Tongue (tissue), 2 donors: ENCODE results near the gene ME3. TPM values are rescaled to one million over a fixed set of nuclear protein-coding genes. Genes with fewer than 3 reads are reported as not detected.

Experiments
- DNase-seq: peaks from one replicate; pipeline ENCODE4 v3.0.0-alpha.2; 2015
- total RNA-seq: library from RNA; depleted of rRNA; stranded (reverse); fragments of >200 nt; gene quantifications from one replicate; pipeline ENCODE4 v1.2.3, GENCODE V29; 2014

The ME3 gene
- total RNA-seq, 1 donor from 2014 or later, result 18.2 TPM

DNA sequence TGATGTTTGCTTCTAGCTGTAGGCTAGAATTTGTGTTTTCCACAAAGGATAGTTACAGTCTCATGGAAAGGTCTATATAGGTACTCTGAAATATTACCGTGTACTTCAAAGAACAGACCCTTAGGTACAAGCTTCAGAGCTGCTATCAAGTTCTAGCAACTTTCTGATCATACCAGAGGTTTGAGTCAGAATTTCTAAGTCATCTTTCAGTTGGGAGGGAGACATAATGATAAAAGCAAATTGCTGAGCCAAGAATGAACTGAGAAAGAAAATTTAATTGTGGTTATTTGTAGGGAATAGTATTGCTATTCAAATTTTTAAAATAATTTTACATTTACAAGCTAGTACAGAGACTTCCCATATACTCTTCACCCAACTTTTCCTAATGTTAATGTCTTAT is 19.9 kb upstream of the ME3 start:
- no peak for DNase-seq

DNA sequence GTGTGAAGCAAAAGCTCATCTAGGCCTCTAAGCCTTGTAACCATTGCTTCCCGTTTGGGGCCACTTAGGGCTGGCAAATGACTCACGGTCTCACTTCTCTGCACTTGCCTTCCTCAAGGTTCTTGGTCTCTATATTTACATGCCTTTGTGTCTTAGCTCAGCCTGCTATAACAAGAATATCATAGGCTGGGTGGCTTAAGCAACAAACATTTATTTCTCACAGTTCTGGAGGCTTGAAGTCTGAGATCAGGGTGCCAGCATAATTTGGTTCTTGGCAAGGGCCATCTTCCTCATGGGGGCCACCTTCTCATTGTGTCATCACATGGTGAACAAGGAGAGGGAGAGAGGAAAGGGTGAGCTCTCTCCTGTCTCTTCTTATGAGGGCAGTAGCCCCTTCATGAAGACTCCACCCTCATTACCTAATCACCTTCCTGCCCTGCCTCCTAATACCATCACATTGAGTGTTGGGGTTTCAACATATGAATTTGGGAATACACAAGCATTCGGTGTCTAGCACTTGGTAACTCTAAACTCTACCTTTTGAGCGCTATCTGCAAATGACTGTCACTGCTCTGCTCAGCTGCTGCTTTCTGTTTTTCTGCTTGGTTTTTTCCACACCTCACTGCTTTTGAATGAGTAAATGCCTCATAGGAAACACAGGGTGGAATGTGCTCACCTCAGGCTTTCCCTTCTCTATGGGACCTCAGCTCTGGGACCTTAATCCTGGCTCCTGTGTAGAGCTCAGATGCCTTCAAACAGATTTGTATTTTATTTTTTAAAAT is 16.2 kb upstream of the ME3 start:
- DNase-seq, result no peak

DNA sequence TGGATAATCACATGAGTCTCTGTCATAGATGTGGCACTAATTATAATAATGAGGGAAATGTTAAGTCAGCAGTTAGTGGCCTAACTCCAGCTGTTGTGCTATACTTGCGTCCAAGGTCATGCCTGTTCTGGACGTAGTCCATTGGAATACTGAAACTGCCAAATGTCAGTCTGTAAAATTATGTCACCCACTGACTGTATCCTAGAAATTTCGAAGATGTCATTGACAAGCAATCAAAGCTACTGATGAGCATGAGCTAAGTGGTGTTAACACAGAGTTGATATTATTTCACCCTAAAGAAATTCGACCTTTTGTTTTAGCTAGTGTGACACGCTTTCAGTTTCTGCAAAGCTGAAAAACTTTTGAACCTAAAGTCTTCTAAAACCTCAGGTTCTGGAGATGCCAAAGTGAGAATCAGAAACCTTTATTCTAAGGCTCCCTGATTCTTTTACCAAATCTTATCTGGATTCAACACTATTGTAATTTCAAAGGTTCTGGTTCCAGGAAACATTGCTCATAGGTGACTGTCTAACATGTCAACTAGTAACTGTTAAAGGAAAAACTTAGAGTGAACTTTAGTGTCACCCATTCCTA is 14.9 kb upstream of the ME3 start:
- no peak for DNase-seq

DNA sequence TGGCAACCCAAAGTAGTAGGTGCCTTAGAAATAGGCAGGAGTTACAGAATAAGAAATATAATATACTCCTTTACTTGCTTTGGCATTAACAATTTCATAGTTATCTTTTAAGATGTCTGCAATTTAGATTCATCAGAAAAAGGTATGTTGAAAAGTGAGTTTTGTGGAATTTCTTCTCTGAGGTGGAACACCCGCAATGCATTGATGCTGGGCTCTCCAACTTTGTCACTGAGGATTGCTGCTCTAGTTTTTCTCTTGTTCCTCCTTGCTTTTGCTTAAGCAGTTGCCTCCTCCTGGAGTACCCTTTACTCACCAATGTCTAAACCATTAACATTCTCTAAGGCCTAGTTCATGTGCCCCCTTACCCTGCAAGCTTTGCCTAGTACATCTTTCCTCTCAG is 14.1 kb upstream of the ME3 start:
- no peak for DNase-seq

DNA sequence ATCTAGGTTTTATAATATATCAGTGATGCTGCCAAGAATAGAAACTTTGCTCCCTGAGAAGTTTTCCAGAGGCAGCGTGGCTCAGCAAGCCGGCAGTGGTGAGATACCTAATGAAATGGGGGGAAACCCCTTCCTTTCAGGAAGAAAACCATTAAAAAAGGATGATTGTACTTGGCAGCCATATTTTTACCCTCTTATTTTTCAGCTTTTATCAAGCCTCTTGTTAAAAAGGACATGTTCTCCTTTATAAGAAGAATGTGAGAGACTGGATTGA is 9.0 kb upstream of the ME3 start:
- peak; percentile 41 for DNase-seq

DNA sequence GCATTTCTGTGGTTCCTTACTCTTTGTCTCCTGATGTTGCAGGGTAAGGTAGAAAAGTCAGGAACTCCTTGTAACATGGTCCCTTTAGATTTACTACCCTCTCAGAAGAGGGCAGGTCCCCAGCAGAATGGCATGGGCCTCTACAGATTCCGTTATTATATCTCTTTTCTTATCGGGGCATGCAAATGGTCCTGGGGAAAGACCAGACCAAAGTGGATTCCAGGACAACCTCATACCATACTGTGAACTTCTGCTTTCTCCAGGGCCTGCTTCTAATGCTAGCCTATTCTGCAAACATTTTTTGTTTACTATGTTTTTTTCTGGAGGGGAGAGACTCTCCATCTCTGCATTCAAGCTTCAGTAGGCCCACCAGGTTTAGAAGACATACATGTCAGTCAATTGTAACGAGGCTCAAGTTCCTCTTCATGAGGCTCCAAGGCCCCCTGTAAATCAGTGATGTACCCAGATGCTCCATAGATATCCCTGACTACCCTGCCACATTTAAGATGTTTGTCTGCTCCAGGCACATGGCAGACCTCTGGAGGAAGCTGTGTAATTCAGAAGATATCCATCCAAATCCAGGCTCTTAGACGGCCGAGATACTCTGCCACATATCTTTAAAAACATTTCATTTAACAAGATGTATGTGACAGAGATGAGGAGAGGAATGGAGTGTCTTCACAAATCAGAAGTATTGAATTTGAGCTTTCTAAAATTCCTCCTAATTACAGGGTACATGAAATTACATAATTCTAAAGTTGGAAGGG is 8.5 kb upstream of the ME3 start:
- no peak for DNase-seq

DNA sequence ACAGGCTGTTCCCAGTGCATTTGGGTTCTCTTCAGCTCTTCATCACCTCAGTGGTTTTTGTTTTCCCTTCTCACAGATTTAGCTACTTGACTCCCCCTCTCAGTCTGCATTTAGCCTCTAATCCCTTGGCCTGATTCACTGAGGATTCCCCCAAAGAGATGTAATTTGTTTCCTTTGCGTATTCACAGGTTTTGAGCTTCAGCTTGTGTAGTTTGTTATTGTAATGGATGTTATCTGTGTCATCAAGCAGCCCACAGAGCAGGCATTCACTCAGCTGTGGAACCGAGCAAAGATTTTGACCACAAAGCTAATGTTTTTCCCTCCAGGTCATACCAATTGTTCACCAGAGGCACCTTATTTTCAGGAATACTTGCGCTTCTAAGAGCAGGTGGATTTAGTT is 6.4 kb upstream of the ME3 start:
- DNase-seq, result peak; percentile 78

DNA sequence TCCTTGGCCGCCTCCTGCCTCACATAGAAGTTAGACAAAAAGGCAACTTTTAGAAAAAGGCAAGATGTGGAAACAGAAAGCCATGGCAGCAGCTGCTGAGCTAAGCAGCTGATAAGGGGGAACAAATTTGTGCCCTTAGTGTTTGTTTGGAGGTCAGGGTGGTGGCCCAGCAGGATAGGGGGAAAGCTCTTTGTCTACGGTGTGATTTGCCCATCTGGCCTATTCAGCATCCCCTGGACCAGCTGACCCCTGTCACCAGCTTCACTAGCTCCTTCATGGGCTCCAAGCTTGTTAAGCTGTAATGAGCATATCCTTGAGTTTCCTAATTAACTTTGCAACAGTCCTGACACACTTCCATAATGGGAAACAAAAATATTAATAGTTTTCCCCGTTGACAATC is 5.9 kb upstream of the ME3 start:
- DNase-seq, result peak; percentile 76

DNA sequence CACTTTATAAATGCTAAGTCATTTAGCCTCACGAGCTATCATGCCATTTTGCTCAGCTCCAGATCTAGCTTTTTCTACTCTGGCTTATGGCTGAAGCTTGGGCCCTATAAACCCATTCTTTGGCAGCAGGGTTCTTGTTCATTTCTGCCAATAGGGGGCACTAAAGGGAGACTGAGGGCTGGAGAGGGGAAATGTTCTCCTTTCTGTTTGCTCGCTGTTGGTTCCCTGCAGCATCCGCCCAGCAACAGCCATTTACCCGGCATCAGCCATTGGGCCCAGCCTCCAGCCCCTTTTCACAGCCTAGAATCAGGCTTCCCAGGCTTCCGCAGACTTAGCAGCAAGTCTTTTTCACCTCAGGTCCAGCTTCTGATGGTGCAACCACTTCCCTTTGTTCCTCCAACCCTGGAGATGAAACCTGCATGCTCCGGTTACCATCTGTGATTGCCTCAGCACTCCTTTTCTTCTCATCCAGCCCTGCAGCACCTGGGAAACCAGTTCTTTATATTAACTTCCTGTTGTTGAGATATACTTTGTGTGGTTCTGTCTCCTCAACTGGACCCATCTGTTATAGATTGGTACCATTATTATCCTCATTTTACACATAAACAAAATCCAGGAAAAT is 4.2 kb upstream of the ME3 start:
- no peak for DNase-seq

DNA sequence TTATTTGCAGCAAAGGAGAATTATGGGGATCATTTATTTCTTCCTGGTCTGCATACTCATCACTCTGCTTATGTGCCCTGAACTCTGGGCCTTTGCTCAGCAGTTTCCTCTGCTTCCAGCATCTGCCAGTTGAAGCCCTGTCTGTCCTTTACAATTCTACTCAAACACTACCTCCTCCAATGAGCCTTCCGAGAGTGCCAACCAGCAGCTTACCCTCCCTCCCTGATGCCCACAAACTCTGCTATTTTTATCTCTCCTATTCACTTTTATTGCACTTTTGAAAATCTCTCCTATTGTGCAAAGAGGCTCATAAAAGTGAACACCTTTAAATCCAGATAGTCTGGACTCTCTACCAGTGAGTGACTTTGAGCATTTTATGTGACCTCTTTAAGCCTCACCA is 3.6 kb upstream of the ME3 start:
- no peak for DNase-seq

DNA sequence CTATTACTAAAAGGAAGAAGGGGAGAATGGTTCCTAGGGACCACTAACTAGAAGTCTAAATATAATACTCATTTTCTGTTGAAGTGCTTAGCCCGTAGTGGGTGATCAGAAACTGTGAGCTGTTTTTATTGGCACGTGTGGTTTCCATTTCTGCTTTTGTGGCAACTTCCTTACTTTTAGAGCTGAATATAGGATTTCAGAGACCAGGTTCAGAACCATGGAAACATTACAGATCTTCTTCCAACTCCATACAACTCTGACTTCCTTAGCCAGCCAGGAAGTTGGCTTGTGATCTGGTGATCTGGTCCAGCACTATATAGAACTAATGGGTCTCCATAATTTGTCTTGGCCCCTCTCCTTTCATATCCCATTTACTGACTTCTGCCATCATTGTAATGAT is 2.6 kb upstream of the ME3 start:
- no peak for DNase-seq

DNA sequence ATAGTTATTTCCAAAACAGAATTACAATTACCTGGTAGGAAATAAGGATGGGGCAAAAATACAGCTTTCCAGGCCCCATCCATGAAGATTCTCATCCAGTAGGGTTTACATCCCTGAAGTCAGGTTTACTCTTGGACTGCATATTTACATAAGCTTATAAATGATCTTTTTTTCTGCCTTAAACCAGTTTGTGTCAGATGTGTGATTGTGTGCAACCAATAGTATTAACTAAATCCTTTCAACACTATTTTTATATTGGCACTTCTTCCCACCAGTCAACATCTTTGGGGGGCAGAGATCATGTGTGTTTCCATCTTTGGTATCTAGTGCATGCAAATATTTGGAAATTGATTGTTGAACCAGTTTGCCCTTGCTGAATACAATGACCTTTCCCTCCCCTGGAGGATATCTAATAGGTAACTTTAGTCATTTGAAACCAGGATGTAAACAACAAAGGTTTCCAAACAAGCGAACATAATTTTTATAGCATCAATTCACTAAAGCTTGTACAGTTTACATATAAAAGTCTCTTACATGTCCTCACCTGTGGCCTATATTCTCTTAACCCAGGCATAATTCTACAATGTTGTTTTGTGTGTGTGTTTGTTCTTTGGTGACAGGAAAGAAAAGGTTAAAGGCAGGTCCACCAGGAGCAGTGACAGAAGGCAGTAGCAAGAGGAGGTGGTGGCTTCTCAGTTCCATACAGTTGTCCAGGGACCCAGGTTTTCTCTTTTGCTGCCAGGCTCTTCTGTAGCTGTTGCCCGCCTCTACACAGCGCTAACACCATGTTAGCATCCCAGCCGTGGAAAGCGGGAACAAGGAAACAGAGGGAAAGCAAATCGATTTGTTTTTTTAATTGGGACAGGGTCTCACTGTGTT is 1.7 kb upstream of the ME3 start:
- no peak for DNase-seq

DNA sequence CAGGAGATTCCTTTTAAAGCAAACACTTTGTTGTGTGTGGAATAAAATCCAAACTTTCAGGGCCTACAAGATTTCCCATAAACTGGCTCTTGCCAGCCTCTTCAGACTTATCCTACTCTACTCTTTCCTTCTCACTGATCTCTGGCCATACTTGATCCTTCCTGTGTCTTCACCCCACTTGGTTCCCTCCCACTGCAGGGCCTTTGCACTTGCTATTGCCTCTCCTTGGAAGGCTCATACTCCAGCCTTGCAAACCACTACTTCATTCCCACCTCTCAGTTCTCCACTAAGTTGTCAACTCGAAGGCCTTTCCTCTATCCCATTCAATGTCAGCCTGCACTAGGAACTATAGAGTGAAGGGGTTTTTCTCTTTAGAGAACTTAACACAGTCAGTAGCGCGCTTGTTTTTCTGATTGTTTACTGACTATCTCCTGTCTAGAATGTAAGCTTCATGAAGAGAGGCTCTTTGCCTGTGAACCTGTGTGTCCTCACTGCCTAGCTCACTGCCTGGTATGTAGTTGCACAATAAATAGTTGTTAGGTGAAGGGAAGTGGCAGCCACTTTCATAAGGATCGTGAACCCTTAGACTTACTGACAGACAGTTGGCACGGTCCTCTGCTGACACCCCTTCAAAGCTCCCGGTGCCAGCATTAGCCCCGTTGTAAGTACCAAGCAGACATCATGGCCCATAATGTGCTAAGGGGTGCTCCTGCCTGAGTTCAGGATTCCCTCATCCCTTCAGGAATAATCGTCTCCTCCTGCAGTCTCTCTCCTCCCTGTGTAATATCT is 833 bp upstream of the ME3 start:
- no peak for DNase-seq

DNA sequence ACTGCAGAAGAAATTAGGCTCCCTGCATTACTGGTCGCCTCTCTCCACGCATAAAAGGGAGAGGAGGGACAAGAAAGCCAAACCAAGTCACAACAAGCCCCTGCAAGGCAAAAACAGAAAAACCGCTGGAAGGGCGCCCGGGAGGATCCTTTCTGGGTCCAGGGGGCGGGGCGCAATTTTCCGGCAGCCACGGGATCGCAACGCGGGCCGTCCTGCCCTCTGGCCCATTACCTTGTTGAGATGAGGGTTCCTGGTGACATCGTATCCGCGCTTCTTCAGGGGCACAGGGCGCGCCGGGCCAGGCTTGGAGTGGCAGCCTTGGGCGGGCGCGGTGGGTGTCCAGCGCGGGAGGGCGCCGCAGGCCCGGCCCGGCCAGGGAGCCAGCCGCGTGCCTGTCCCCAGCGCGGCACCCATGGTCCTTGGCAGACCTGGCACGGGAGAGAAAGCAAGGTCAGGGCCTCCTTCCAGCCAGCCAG is 847 bp downstream of the ME3 start:
- DNase-seq, result peak; percentile 81

DNA sequence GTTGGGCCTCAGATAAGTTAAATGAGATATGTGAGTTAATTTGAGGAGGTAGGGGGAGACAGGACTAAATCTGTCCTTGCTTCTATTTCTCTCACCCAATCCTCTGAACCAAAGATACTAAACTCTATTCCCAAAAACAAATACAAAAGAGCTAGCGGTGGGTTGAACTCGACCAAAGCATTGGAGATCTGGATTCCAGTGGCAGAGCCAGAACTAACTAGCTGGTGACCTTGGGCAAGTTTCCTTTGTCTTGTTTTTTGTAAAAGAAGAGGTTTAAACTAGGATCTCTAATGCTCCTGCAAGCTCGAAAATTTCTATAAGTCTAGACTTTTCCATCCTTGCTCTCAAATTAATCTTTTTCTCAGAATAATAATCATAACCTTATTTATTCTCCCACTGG is 1.5 kb downstream of the ME3 start:
- no peak for DNase-seq

DNA sequence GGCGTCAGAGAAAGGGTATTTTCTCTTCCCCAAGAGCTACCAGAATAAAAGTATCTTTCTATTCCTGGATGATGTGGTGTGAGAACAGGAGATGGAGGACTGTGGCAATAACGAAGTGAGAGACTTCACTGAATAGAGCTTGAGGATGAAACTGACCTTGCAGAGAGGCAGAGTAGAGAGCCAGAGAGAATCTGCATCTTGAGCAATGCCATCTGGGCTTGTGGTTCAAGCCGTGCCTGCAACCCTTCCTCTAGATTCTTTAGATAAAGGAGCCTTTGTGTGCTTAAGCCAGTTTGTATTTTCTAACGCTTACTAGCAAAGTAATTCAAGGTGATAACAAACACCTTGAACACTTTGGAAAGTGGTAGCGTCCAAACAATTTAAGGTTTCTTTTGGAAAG is 2.2 kb downstream of the ME3 start:
- no peak for DNase-seq

DNA sequence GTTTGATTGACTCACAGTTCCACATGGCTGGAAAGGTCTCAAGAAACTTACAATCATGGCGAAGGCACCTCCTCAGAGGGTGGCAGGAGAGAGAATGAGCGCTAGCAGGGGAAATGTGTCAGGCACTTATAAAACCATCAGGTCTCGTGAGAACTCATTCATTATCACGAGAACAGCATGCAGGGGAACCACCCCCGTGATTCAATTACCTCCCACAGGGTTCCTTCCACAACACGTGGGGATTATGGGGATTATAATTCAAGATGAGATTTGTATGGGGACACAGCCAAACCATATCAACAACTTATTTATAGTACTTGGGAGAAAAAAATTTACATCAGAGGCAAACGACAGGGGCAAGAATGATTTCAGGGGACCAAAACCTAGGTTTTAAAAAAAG is 3.0 kb downstream of the ME3 start:
- DNase-seq, result no peak

DNA sequence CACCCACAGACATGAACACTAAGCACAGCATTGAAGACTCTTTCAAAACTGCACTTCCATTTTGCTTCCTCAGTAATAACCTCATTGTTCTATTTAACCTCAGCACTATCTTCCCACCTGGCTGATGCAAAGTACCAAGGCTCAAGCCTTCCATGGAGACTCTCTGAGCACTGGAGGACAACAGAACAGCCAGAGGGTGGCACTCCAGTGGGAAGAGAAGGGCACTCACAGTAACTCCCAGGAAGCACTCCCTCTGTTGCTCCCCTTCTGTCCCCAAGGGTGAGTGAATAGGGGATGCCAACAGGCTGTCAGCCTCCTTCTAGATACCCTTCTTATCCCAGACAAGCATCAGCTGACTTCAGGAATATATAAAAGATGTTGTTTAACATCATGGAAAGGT is 3.5 kb downstream of the ME3 start:
- no peak for DNase-seq

DNA sequence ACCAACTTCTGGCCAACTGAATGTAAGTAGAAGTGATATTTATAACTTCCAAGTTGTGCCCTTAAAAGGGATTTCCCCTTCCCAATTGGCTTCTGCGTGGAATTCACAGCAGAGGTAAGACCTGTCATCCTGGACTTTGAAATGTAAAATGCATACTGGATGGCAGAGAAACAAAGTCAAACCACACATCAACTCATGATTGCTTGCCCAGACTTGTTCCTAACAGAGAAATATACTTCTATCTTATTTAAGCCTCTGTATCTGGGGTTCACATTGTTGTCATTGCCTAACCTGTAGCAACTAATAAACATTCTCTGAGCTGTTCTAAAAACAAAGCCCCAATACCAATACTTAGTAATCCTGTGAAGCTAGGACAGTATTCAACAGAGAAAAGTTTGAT is 6.2 kb downstream of the ME3 start:
- no peak for DNase-seq

DNA sequence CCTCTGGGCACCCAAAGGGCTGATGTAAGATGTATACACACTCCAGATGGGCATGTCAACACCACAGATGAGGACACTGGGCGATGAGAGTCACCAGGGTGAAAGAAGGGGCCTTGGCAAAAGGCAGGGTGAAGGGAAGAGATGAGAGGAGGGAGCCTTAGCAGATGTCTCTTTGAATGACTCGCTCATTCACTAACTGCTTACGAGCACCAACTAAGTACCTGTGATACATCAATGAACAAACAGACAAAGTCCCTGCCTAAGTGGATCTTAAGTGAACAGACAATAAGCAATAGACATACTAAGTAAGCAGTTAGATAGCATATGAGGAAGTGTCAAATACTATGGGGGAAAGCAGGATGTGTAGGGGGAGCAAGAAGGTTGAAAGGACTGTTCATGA is 7.5 kb downstream of the ME3 start:
- no peak for DNase-seq

DNA sequence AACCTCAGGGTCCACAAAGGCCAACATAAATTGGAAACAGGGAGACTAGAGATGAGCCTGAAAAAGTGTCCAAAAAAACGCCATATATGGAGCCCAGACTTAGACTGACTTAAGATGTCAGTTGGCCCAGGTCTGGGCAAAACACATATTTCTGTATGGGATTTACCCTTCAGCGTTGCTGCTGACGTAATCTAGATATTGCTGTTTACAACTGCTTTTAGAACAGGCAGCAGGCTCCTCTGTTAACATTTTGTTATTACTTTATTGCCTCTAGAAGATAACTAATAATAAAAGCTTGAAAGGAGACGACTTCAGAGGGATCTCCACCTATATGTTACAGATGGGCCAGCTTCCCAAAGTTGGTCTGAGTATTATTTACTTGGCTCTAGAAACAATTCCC is 8.7 kb downstream of the ME3 start:
- no peak for DNase-seq
